ENCODE data around the gene CAMTA1. TPM values are rescaled to one million over a fixed set of nuclear protein-coding genes. Genes with fewer than 3 reads are reported as not detected.
A peak's percentile ranks its signal among the peaks of the same experiment; 100 is the strongest.

The CAMTA1 gene
- total and polyA plus RNA-seq, 4 donors: 90.5 to 236 (median 195) TPM

GRCh38 chr1:7434566-7434965 lies 649.3 kb downstream of the CAMTA1 start:
- whole genome bisulfite sequencing (ENCODE audit: insufficient coverage): 100% methylated on average over 2 of the region's 5 CpGs
- no peaks in the 10 kb centered on the region for H3K27me3 ChIP-seq (ENCODE audit: control insufficient read depth, insufficient read depth, low read length)

GRCh38 chr1:7435276-7436055 lies 650.2 kb downstream of the CAMTA1 start:
- 92% methylated on average over 13 of the region's 14 CpGs for WGBS (ENCODE audit: insufficient coverage)
- H3K27me3 ChIP-seq (ENCODE audit: control insufficient read depth, insufficient read depth, low read length): no peaks in the 10 kb centered on the region
- no peak overlapping the region for H3K27ac ChIP-seq (ENCODE audit: low read depth, low read length)
- H3K4me1 ChIP-seq (ENCODE audit: control insufficient read depth, insufficient read depth, low read length): peaks cover 48% of the 10 kb centered on the region
- no peaks in the 10 kb centered on the region for H3K9me3 ChIP-seq (ENCODE audit: control insufficient read depth, insufficient read depth, low read length)
- peaks cover 8% of the 10 kb centered on the region for H3K36me3 ChIP-seq (ENCODE audit: control insufficient read depth, insufficient read depth, low read length)
- DNase-seq (ENCODE audit: low read depth in 4 of 6, low spot score in 6 of 6): no peak
- no peak overlapping the region for H3K4me3 ChIP-seq (ENCODE audit: low read depth, low read length)

More at GRCh38 chr1:7434566-7434965, 649.3 kb downstream of the CAMTA1 start:
- Histone ChIP-seq H3K4me1 (ENCODE audit: control insufficient read depth, insufficient read depth, low read length) (peaks cover 39% of the 10 kb centered on the region), H3K27ac (ENCODE audit: low read depth, low read length) (no peak overlapping the region), H3K36me3 (ENCODE audit: control insufficient read depth, insufficient read depth, low read length) (peaks cover 8% of the 10 kb centered on the region), H3K4me3 (ENCODE audit: low read depth, low read length) (no peak overlapping the region), H3K9me3 (ENCODE audit: control insufficient read depth, insufficient read depth, low read length) (no peaks in the 10 kb centered on the region)
- no peak for DNase-seq (ENCODE audit: low read depth in 4 of 6, low spot score in 6 of 6)

DNA sequence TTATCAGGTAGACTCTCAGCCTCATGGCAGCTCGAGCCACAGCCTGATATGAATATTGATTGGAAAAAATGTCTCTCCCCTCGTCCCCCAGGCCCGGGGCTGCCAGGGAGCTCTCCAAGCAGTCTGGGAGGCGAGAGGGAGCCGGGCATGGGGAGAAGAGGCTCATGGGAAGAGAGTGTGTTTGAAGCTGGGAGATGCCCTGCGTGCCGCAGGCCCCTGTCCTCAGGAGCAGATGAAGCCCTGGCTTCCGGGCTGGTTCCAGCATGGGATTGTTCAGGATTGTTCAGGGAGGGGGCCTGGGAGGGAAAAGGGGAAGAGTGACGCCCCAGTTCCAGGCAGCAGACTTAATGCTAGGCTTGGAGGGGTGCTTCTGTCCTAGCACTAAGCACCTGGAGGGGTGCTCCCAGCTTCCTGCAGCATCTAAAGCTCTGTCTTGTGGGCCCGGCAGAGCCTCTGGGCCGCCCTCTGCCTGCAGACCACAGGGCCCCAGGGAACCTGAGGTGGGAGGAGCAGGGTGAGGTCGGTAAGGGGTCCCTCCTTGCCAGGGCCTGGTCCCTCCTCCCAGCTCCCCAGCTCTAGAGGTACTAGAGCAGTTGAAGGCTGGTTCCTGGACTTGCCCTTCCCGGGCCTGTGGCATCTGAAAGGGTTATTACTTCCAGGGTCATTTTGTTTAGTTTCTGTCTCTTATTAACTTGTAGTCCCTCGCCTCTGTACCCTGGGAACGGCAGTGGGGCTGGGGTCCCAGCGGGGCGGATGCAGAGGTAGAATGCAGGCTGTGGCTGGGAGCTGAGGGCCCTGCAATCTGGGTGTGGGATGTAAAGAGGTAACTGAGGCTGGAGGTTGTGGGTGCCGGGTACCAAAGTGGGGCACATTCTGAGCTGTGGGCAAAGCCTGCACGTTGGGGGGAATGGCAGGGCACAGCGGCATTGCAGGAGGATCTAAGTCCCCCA lies 651.1 kb downstream of the CAMTA1 start:
- Histone ChIP-seq H3K27me3 (ENCODE audit: control insufficient read depth, insufficient read depth, low read length) (no peaks in the 10 kb centered on the region), H3K9me3 (ENCODE audit: control insufficient read depth, insufficient read depth, low read length) (no peaks in the 10 kb centered on the region), H3K4me1 (ENCODE audit: control insufficient read depth, insufficient read depth, low read length) (peaks cover 54% of the 10 kb centered on the region), H3K27ac (ENCODE audit: low read depth, low read length) (no peak overlapping the region), H3K36me3 (ENCODE audit: control insufficient read depth, insufficient read depth, low read length) (peaks cover 8% of the 10 kb centered on the region), H3K4me3 (ENCODE audit: low read depth, low read length) (no peak overlapping the region)
- DNase-seq (ENCODE audit: low read depth in 4 of 6, low spot score in 6 of 6): peak in 1 of 6 donors; percentile 32
- 90% methylated on average over 14 of the region's 20 CpGs for WGBS (ENCODE audit: insufficient coverage)

GRCh38 chr1:7437036-7437435 lies 651.8 kb downstream of the CAMTA1 start:
- no peak for DNase-seq (ENCODE audit: low read depth in 4 of 6, low spot score in 6 of 6)
- Histone ChIP-seq H3K27me3 (ENCODE audit: control insufficient read depth, insufficient read depth, low read length) (no peaks in the 10 kb centered on the region), H3K4me1 (ENCODE audit: control insufficient read depth, insufficient read depth, low read length) (peaks cover 54% of the 10 kb centered on the region), H3K9me3 (ENCODE audit: control insufficient read depth, insufficient read depth, low read length) (no peaks in the 10 kb centered on the region), H3K36me3 (ENCODE audit: control insufficient read depth, insufficient read depth, low read length) (peaks cover 8% of the 10 kb centered on the region), H3K4me3 (ENCODE audit: low read depth, low read length) (no peak overlapping the region), H3K27ac (ENCODE audit: low read depth, low read length) (no peak overlapping the region)
- WGBS (ENCODE audit: insufficient coverage): 93% methylated on average over 7 of the region's 9 CpGs

- DNase-seq (ENCODE audit: low read depth in 4 of 6, low spot score in 6 of 6): no peak
- no peaks in the 10 kb centered on the region for H3K27me3 ChIP-seq (ENCODE audit: control insufficient read depth, insufficient read depth, low read length)
- 91% methylated on average over 17 of the region's 21 CpGs for WGBS (ENCODE audit: insufficient coverage)
- peaks cover 52% of the 10 kb centered on the region for H3K4me1 ChIP-seq (ENCODE audit: control insufficient read depth, insufficient read depth, low read length)
- H3K36me3 ChIP-seq (ENCODE audit: control insufficient read depth, insufficient read depth, low read length): peaks cover 8% of the 10 kb centered on the region
- H3K9me3 ChIP-seq (ENCODE audit: control insufficient read depth, insufficient read depth, low read length): no peaks in the 10 kb centered on the region
- H3K4me3 ChIP-seq (ENCODE audit: low read depth, low read length): no peak overlapping the region
- H3K27ac ChIP-seq (ENCODE audit: low read depth, low read length): no peak overlapping the region
These were observed 652.5 kb downstream of the CAMTA1 start for GRCh38 chr1:7437608-7438395.

DNA sequence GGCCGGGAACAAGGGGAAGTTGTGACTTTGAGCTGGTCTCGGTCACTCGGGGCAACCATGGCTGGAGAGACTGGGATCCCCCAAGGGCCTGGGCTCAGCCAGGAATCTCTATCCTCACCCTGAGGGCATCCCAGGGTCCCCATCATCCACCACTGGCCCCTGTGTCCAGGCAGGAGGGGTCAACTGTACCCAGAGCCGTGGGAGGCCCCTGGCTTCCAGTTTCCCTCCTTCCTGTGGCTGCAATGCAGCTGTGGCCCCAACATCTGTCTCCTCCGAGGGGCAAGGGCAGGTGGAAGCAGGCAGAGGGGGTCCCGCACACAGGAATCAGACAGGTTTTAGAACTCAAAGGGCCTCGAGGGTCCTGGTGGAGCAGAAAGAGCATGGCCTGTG lies 653.1 kb downstream of the CAMTA1 start:
- WGBS (ENCODE audit: insufficient coverage): 80% methylated on average over 7 of the region's 7 CpGs
- no peak for DNase-seq (ENCODE audit: low read depth in 4 of 6, low spot score in 6 of 6)
- no peaks in the 10 kb centered on the region for H3K9me3 ChIP-seq (ENCODE audit: control insufficient read depth, insufficient read depth, low read length)
- no peaks in the 10 kb centered on the region for H3K27me3 ChIP-seq (ENCODE audit: control insufficient read depth, insufficient read depth, low read length)
- H3K4me3 ChIP-seq (ENCODE audit: low read depth, low read length): no peak overlapping the region
- peaks cover 8% of the 10 kb centered on the region for H3K36me3 ChIP-seq (ENCODE audit: control insufficient read depth, insufficient read depth, low read length)
- H3K27ac ChIP-seq (ENCODE audit: low read depth, low read length): no peak overlapping the region
- H3K4me1 ChIP-seq (ENCODE audit: control insufficient read depth, insufficient read depth, low read length): peaks cover 47% of the 10 kb centered on the region

DNA sequence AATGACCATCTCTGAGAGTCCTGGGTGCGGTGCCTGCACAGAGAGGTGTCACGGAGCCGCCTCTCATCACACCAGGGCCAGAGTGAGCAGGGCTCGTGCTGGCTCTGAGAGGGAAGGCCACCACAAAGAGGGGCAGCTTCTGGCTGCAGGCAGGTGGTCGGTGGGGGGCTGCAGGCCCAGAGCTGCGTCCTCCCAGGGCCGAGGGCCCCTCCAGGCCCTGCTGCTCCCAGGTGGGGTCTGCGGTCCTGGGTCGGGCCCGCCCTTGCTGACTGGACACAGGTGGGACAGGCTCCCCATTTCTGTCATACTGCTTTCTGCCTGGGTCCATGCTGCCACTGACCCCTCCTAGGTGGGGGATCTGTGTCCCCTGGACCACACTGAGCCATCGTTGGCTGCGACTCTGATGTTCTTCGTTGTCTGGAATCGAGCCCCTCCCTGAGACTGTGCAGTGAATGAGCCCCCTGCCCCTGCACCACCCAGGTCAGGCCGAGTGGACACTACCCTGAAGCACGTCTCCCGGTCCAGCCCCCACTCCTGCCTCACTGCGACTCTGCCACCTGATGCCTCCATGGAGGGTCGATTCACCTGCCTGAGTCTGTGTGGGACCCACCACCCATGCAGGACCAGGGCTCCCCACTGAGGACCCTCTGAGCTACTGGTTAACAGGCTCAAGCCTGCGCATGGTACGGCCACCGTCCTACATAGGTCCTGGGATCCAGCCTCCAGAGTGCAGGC lies 653.8 kb downstream of the CAMTA1 start:
- Histone ChIP-seq H3K4me1 (ENCODE audit: control insufficient read depth, insufficient read depth, low read length) (peaks cover 44% of the 10 kb centered on the region), H3K4me3 (ENCODE audit: low read depth, low read length) (no peak overlapping the region), H3K27me3 (ENCODE audit: control insufficient read depth, insufficient read depth, low read length) (no peaks in the 10 kb centered on the region), H3K36me3 (ENCODE audit: control insufficient read depth, insufficient read depth, low read length) (peaks cover 8% of the 10 kb centered on the region), H3K9me3 (ENCODE audit: control insufficient read depth, insufficient read depth, low read length) (no peaks in the 10 kb centered on the region), H3K27ac (ENCODE audit: low read depth, low read length) (no peak overlapping the region)
- 93% methylated on average over 22 of the region's 22 CpGs for WGBS (ENCODE audit: insufficient coverage)
- no peak for DNase-seq (ENCODE audit: low read depth in 4 of 6, low spot score in 6 of 6)

GRCh38 chr1:7440154-7440553 lies 654.9 kb downstream of the CAMTA1 start:
- Histone ChIP-seq H3K27me3 (ENCODE audit: control insufficient read depth, insufficient read depth, low read length) (no peaks in the 10 kb centered on the region), H3K4me1 (ENCODE audit: control insufficient read depth, insufficient read depth, low read length) (peaks cover 44% of the 10 kb centered on the region), H3K36me3 (ENCODE audit: control insufficient read depth, insufficient read depth, low read length) (peaks cover 8% of the 10 kb centered on the region), H3K4me3 (ENCODE audit: low read depth, low read length) (no peak overlapping the region), H3K9me3 (ENCODE audit: control insufficient read depth, insufficient read depth, low read length) (no peaks in the 10 kb centered on the region), H3K27ac (ENCODE audit: low read depth, low read length) (no peak overlapping the region)
- WGBS (ENCODE audit: insufficient coverage): 77% methylated on average over 9 of the region's 13 CpGs
- DNase-seq (ENCODE audit: low read depth in 4 of 6, low spot score in 6 of 6): no peak
